Measurements from ENCODE around the gene WDR11.
"Not testable (repeated sequence)": the region's sequence is repeated elsewhere in the genome, so short reads cannot be mapped to it uniquely, and the experiment has no call there.

WDR11 gene

GRCh38 chr10:120841522-120842189, 9.5 kb upstream of the WDR11 start:
- no peak for DNase-seq (ENCODE audit: low read depth)

- DNase-seq (ENCODE audit: low read depth): no peak
Observed at GRCh38 chr10:120854388-120854787, 3.2 kb downstream of the WDR11 start.

GRCh38 chr10:120861178-120861855, 10.2 kb downstream of the WDR11 start:
- no peak for DNase-seq (ENCODE audit: low read depth)

GRCh38 chr10:120873741-120874140, 22.6 kb downstream of the WDR11 start:
- DNase-seq (ENCODE audit: low read depth): no peak

GRCh38 chr10:120883071-120883470, 31.9 kb downstream of the WDR11 start:
- DNase-seq (ENCODE audit: low read depth): no peak

GRCh38 chr10:120887482-120887881, 36.3 kb downstream of the WDR11 start:
- DNase-seq (ENCODE audit: low read depth): no peak

GRCh38 chr10:120891365-120891764, 40.2 kb downstream of the WDR11 start:
- peak; percentile 12 for DNase-seq (ENCODE audit: low read depth)

GRCh38 chr10:120894556-120894955, 43.4 kb downstream of the WDR11 start:
- no peak for DNase-seq (ENCODE audit: low read depth)

GRCh38 chr10:120897343-120897742, 46.2 kb downstream of the WDR11 start:
- DNase-seq (ENCODE audit: low read depth): no peak

- DNase-seq (ENCODE audit: low read depth): no peak
Observed at GRCh38 chr10:120905268-120905667, 54.1 kb downstream of the WDR11 start.

GRCh38 chr10:120917521-120918250, 66.5 kb downstream of the WDR11 start:
- DNase-seq (ENCODE audit: low read depth): no peak

- DNase-seq (ENCODE audit: low read depth): not testable (repeated sequence)
Observed at GRCh38 chr10:120923886-120924285, 72.7 kb downstream of the WDR11 start.

GRCh38 chr10:120926611-120927010, 75.4 kb downstream of the WDR11 start:
- no peak for DNase-seq (ENCODE audit: low read depth)

GRCh38 chr10:120927352-120927751, 76.2 kb downstream of the WDR11 start:
- no peak for DNase-seq (ENCODE audit: low read depth)

- no peak for DNase-seq (ENCODE audit: low read depth)
Observed at GRCh38 chr10:120929166-120929565, 78.0 kb downstream of the WDR11 start.

GRCh38 chr10:120931423-120931822, 80.3 kb downstream of the WDR11 start:
- no peak for DNase-seq (ENCODE audit: low read depth)

- no peak for DNase-seq (ENCODE audit: low read depth)
Observed at GRCh38 chr10:120931999-120932398, 80.8 kb downstream of the WDR11 start.

GRCh38 chr10:120938822-120939221, 87.7 kb downstream of the WDR11 start:
- DNase-seq (ENCODE audit: low read depth): no peak

- DNase-seq (ENCODE audit: low read depth): no peak
Observed at GRCh38 chr10:120940299-120940900, 89.2 kb downstream of the WDR11 start.

- DNase-seq (ENCODE audit: low read depth): no peak
Observed at GRCh38 chr10:120941501-120941900, 90.3 kb downstream of the WDR11 start.

- peak; percentile 33 for DNase-seq (ENCODE audit: low read depth)
Observed at GRCh38 chr10:120942806-120943413, 91.7 kb downstream of the WDR11 start.

GRCh38 chr10:120943542-120943941, 92.4 kb downstream of the WDR11 start:
- no peak for DNase-seq (ENCODE audit: low read depth)
